Measurements from ENCODE around the gene ZNF99. TPM values are rescaled to one million over a fixed set of nuclear protein-coding genes. Genes with fewer than 3 reads are reported as not detected.
"Not testable (repeated sequence)": the region's sequence is repeated elsewhere in the genome, so short reads cannot be mapped to it uniquely, and the experiment has no call there.

The ZNF99 gene
- total RNA-seq, 2 donors from 2014 or later, result 1.2 TPM; not detected in 1

DNA sequence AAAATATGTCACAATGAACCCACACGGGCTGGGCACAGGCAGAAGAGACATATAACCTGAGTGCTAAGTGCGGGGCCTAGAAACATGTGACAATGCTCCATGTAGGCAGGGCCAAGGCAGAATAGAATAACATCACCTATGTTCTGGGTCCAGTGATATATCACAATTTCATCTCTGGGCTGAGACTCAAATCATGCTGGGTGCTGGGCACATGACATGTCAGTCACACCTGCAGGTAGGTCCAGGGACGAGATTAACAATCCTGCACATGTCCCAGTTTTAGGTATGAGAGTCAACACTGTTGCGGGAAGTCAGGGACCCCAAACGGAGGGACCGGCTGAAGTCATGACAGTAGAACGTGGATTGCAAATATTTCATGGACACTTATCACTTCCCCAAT lies 50.3 kb downstream of the ZNF99 start:
- H3K36me3 ChIP-seq, result no peaks in the 10 kb centered on the region
- H3K27me3 ChIP-seq (replicated peaks; ENCODE audit: insufficient read depth), result no peaks in the 10 kb centered on the region
- 87% methylated on average over 7 of the region's 7 CpGs for WGBS
- DNase-seq (ENCODE audit: low spot score), result no peak
- intact Hi-C loops (cut with DNase I), result no loop called here
- no peaks in the 10 kb centered on the region for H3K4me1 ChIP-seq (replicated peaks)
- H3K4me3 ChIP-seq, result no peak overlapping the region
- H3K9me3 ChIP-seq, result no peaks in the 10 kb centered on the region
- TF ChIP-seq POLR2AphosphoS5 (IDR thresholded peaks at IDR 0.05) (no peak), POLR2A (IDR thresholded peaks at IDR 0.05) (no peak)
- TF ChIP-seq, protein P1, sequence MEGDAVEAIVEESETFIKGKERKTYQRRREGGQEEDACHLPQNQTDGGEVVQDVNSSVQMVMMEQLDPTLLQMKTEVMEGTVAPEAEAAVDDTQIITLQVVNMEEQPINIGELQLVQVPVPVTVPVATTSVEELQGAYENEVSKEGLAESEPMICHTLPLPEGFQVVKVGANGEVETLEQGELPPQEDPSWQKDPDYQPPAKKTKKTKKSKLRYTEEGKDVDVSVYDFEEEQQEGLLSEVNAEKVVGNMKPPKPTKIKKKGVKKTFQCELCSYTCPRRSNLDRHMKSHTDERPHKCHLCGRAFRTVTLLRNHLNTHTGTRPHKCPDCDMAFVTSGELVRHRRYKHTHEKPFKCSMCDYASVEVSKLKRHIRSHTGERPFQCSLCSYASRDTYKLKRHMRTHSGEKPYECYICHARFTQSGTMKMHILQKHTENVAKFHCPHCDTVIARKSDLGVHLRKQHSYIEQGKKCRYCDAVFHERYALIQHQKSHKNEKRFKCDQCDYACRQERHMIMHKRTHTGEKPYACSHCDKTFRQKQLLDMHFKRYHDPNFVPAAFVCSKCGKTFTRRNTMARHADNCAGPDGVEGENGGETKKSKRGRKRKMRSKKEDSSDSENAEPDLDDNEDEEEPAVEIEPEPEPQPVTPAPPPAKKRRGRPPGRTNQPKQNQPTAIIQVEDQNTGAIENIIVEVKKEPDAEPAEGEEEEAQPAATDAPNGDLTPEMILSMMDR (IDR thresholded peaks at IDR 0.05), result no peak
- no peak overlapping the region for H3K27ac ChIP-seq

DNA sequence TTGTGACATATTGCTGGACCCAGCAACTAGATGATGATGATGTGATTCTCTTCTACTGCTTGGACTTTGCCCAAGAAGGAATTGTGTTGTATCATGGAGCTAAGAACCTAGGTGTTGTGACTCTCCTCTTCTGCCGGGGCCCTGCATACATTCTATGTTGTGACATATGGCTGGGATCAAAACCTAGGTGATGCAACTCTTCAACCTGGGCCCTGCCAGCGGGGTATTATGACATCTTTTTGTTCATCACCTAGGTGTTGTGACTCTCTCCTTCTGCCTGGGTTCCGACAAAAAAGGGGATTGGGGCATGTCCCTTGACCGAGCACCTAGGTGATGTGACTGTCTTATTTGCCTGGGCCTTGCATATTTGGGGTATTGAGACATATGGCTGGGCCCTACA lies 55.7 kb downstream of the ZNF99 start:
- 89% methylated on average over 4 of the region's 4 CpGs for WGBS
- H3K27me3 ChIP-seq (replicated peaks; ENCODE audit: insufficient read depth); intact Hi-C loops (cut with DNase I); H3K9me3 ChIP-seq; H3K27ac ChIP-seq; H3K4me3 ChIP-seq; H3K4me1 ChIP-seq (replicated peaks); DNase-seq (ENCODE audit: low spot score); H3K36me3 ChIP-seq: not testable (repeated sequence)

DNA sequence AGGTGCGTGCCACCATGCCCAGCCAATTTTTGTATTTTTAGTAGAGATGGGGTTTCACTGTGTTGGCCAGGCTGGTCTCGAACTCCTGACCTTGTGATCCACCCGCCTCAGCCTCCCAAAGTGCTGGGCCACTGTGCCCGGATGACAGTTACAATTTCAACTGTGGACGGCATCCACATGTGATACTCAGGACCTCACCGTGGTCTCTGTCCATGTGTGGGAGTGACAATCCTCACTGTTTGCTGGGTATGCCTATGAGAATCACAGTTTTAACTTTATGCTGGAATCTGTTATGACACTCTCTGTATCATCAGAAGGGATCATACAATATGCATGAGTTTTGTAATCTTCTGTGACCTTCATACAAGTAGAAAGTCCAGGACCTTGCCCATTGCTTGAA lies 62.4 kb downstream of the ZNF99 start:
- DNase-seq (ENCODE audit: low spot score); H3K4me3 ChIP-seq; H3K27ac ChIP-seq; H3K27me3 ChIP-seq (replicated peaks; ENCODE audit: insufficient read depth); intact Hi-C loops (cut with DNase I); H3K36me3 ChIP-seq; H3K9me3 ChIP-seq; H3K4me1 ChIP-seq (replicated peaks): not testable (repeated sequence)
- 92% methylated on average over 6 of the region's 6 CpGs for WGBS

DNA sequence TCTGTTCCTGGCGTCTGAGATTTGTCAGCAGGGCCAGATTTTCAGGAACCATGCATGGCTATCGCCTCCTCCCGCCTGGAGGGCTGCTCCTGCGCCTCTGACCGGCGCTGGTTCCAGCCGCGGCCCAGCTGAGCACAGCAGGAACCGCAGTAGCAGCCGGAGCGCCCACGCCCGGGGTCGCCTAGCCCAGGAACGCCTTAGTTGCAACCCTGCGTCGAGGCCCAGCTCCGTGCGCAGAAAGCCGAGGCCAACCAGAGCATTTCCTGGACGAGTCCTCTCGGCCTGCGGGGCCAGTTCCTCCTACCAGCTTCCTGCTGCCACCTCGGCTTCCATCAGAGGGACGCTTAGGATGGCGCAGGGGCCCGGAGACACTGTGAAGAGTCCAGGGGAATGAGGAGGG lies 75.0 kb downstream of the ZNF99 start:
- H3K4me1 ChIP-seq (replicated peaks), result no peaks in the 10 kb centered on the region
- no peaks in the 10 kb centered on the region for H3K27me3 ChIP-seq (replicated peaks; ENCODE audit: insufficient read depth)
- TF ChIP-seq POLR2AphosphoS5 (IDR thresholded peaks at IDR 0.05), result no peak
- no peak for TF ChIP-seq POLR2A (IDR thresholded peaks at IDR 0.05)
- TF ChIP-seq, protein P1 (IDR thresholded peaks at IDR 0.05), result no peak
- no peak overlapping the region for H3K27ac ChIP-seq
- intact Hi-C loops (cut with DNase I), result no loop called here
- DNase-seq (ENCODE audit: low spot score), result no peak
- H3K36me3 ChIP-seq, result no peaks in the 10 kb centered on the region
- no peak overlapping the region for H3K4me3 ChIP-seq
- no peaks in the 10 kb centered on the region for H3K9me3 ChIP-seq
- WGBS, result 40% methylated on average over 22 of the region's 27 CpGs

DNA sequence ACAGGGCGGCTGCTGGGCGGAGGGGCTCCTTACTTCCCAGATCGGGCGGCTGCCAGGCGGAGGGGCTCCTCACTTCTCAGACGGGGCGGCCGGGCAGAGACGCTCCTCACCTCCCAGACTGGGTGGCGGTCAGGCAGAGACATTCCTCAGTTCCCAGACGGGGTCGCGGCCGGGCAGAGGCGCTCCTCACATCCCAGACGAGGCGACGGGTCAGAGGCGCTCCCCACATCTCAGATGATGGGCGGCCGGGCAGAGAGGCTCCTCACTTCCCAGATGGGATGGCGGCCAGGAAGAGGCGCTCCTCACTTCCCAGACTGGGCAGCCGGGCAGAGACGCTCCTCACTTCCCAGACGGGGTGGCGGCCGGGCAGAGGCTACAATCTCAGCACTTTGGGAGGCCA lies 80.9 kb downstream of the ZNF99 start:
- H3K4me3 ChIP-seq; H3K27ac ChIP-seq; H3K27me3 ChIP-seq (replicated peaks; ENCODE audit: insufficient read depth); H3K4me1 ChIP-seq (replicated peaks); H3K36me3 ChIP-seq; DNase-seq (ENCODE audit: low spot score); H3K9me3 ChIP-seq; intact Hi-C loops (cut with DNase I): not testable (repeated sequence)
- WGBS, result 97% methylated on average over 24 of the region's 28 CpGs

DNA sequence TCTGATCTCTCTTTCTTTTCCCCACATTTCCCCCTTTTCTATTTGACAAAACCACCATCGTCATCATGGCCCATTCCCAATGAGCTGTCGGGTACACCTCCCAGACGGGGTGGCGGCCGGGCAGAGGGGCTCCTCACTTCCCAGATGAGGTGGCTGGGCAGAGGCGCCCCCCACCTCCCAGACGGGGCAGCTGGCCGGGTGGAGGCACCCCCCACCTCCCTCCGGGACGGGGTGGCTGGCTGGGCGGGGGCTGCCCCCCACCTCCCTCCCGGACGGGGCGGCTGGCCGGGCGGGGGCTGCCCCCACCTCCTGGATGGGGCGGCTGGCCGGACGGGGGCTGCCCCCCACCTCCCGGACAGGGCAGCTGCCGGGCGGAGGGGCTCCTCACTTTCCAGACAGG lies 81.3 kb downstream of the ZNF99 start:
- H3K9me3 ChIP-seq; H3K4me1 ChIP-seq (replicated peaks); intact Hi-C loops (cut with DNase I); H3K27me3 ChIP-seq (replicated peaks; ENCODE audit: insufficient read depth); H3K27ac ChIP-seq; H3K4me3 ChIP-seq; DNase-seq (ENCODE audit: low spot score); H3K36me3 ChIP-seq: not testable (repeated sequence)
- WGBS, result 93% methylated on average over 21 of the region's 22 CpGs

Small RNA genes lying within 50 kb of the gene (small RNA-seq; reads per million reads assigned to genes)
- gene AC008626.1 (0 reads per million in 2 donors), gene AC008626.2 (0 reads per million in 2 donors)

Other genes starting within 250 kb of the ZNF99 start
- under 1 TPM; 0.32 to 0.97 TPM for gene ZNF492, start 149.8 kb downstream of the ZNF99 start, total RNA-seq
- 1 to 10 TPM in 1 of 2 donors, not detected in 1; 3.5 TPM for gene ZNF723, start 48.1 kb upstream of the ZNF99 start, total RNA-seq
- 10 to 100 TPM in 1 of 2 donors, 1 to 10 TPM in 1; 1.4 to 10.3 TPM for gene ZNF728, start 219.0 kb upstream of the ZNF99 start, total RNA-seq

All from prostate gland (tissue), 2 donors.